Endometrial microvascular endothelial cells (primary cell): Measurements from ENCODE around the gene DEPDC7. TPM values are rescaled to one million over a fixed set of nuclear protein-coding genes. Genes with fewer than 3 reads are reported as not detected.

Experiments
- total RNA-seq: library from RNA; depleted of rRNA; stranded (reverse); fragments of >200 nt; gene quantifications from one replicate; pipeline ENCODE4 v1.2.3, GENCODE V29; 2015; ENCODE audit errors: inconsistent ontology term

The DEPDC7 gene
- total RNA-seq, 1 donor from 2014 or later = not detected

Other genes starting within 250 kb of the DEPDC7 start
- not detected for gene CCDC73, start 221.2 kb upstream of the DEPDC7 start, total RNA-seq
- 0.19 TPM for gene PRRG4, start 186.0 kb upstream of the DEPDC7 start, total RNA-seq
- 16.8 TPM for gene QSER1, start 123.1 kb upstream of the DEPDC7 start, total RNA-seq
- gene TCP11L1, start 23.7 kb downstream of the DEPDC7 start, total RNA-seq = 24.0 TPM
- 28.4 TPM for gene CSTF3, start 145.6 kb downstream of the DEPDC7 start, total RNA-seq
- 23.4 TPM for gene HIPK3, start 241.5 kb downstream of the DEPDC7 start, total RNA-seq